ENCODE data around the gene CERS5.

Gene CERS5

GRCh38 chr12:50132505-50133135 lies 34.5 kb downstream of the CERS5 start:
- DNase-seq (ENCODE audit: low read depth), result no peak

GRCh38 chr12:50129290-50129689 lies 37.9 kb downstream of the CERS5 start:
- DNase-seq (ENCODE audit: low read depth), result no peak

- no peak for DNase-seq (ENCODE audit: low read depth)
Observed at GRCh38 chr12:50127546-50127945, 39.6 kb downstream of the CERS5 start.

- DNase-seq (ENCODE audit: low read depth), result no peak
Observed at GRCh38 chr12:50123203-50123602, 44.0 kb downstream of the CERS5 start.

GRCh38 chr12:50121641-50122040 lies 45.5 kb downstream of the CERS5 start:
- DNase-seq (ENCODE audit: low read depth), result no peak

GRCh38 chr12:50120953-50121352 lies 46.2 kb downstream of the CERS5 start:
- DNase-seq (ENCODE audit: low read depth), result no peak

- DNase-seq (ENCODE audit: low read depth), result no peak
Observed at GRCh38 chr12:50120521-50120920, 46.6 kb downstream of the CERS5 start.

- DNase-seq (ENCODE audit: low read depth), result no peak
Observed at GRCh38 chr12:50119387-50119786, 47.8 kb downstream of the CERS5 start.

GRCh38 chr12:50117057-50117622 lies 50.0 kb downstream of the CERS5 start:
- no peak for DNase-seq (ENCODE audit: low read depth)

- DNase-seq (ENCODE audit: low read depth), result no peak
Observed at GRCh38 chr12:50112456-50113218, 54.5 kb downstream of the CERS5 start.

GRCh38 chr12:50111693-50112455 lies 55.3 kb downstream of the CERS5 start, which contains the start of gene COX14:
Gene COX14 (plus strand): TSS chr12:50112236. CDS start chr12:50120044, 7,808 bp downstream.
- peak; percentile 97 for DNase-seq (ENCODE audit: low read depth)

GRCh38 chr12:50111395-50111692 lies 55.8 kb downstream of the CERS5 start:
- DNase-seq (ENCODE audit: low read depth), result no peak

GRCh38 chr12:50110762-50111351 lies 56.3 kb downstream of the CERS5 start:
- DNase-seq (ENCODE audit: low read depth), result no peak

- DNase-seq (ENCODE audit: low read depth), result no peak
Observed at GRCh38 chr12:50110127-50110761, 56.9 kb downstream of the CERS5 start.

- DNase-seq (ENCODE audit: low read depth), result no peak
Observed at GRCh38 chr12:50109319-50109718, 57.9 kb downstream of the CERS5 start.

- DNase-seq (ENCODE audit: low read depth), result no peak
Observed at GRCh38 chr12:50107416-50108268, 59.5 kb downstream of the CERS5 start.

GRCh38 chr12:50106907-50107306 lies 60.3 kb downstream of the CERS5 start:
- no peak for DNase-seq (ENCODE audit: low read depth)

- no peak for DNase-seq (ENCODE audit: low read depth)
Observed at GRCh38 chr12:50105913-50106450, 61.2 kb downstream of the CERS5 start.

GRCh38 chr12:50104417-50105366 lies 62.5 kb downstream of the CERS5 start:
- no peak for DNase-seq (ENCODE audit: low read depth)
